B cell (primary cell): Measurements from ENCODE around the gene RASA3.

Experiments used
- CTCF ChIP-seq: fragments of 200-600 bp; IDR thresholded peaks from one replicate; pipeline ENCODE4 v1.8.0; 2022; ENCODE audit warnings: antibody characterized with exemption, mild to moderate bottlenecking
- EZH2 ChIP-seq: IDR thresholded peaks from 2 replicates; pipeline ENCODE4 v1.6.1; 2012; ENCODE audit warnings: borderline replicate concordance, low read depth, mild to moderate bottlenecking, moderate library complexity, low read length; ENCODE audit not compliant: insufficient read depth, poor library complexity, severe bottlenecking

DNA sequence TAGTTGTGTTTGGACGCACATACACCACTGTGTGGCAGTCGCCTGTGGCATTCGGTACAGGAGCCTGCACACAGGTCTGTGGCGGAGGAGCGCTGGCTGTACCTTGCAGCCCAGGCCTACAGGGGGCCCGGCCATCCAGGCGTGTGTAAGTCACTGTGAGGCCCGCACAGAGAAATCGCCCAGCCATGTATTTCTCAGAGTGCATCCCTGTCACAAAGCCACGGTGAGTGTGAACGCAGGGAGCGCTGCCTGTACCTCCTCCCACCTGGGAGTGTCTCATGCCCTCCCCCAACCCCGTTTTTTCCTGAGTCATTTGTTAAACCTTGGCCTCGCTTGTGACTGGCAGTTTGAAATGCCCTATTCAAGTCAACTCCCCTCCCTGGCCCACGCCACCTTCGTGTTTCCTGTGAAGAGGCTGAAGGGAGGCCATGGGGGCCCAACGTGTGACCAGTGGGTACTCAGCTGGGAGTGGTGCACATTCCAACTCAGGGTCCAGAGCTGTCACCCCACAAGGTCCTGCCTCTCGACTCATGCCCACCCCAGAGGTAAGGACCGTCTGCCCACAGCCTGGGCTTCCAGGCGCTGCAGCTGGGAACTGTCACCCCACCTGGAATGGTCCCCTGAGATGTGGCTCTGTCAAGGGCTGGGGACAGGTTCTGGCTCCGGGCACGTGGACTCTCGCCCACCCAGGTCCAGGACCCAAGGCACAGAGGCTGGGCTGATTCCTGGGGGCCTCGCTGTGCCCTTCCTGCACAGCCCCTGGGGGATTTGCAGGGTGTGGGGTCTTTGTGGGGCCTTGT, 11.6 kb upstream of the RASA3 start:
- TF ChIP-seq CTCF: peak; percentile 68
- no peak for TF ChIP-seq EZH2
